NT2/D1 (cell line): ENCODE results near the gene ZBTB16.

ENCODE experiments used
- SUZ12 ChIP-seq: IDR thresholded peaks from 2 replicates; pipeline ENCODE4 v1.6.1; 2011; ENCODE audit not compliant: insufficient read length, insufficient read depth; ENCODE audit errors: extremely low read depth
- YY1 ChIP-seq: IDR thresholded peaks from 2 replicates; pipeline ENCODE4 v1.6.1; 2011; ENCODE audit not compliant: insufficient read length, insufficient read depth
- ZNF274 ChIP-seq: IDR thresholded peaks from 2 replicates; pipeline ENCODE4 v1.6.1; 2011; ENCODE audit warnings: mild to moderate bottlenecking, low read depth, low read length

- TF ChIP-seq YY1: no peak
- no peak for TF ChIP-seq ZNF274
- no peak for TF ChIP-seq SUZ12
Measured at GRCh38 chr11:114049050-114049449, 10.5 kb upstream of the ZBTB16 start.
